HepG2 (cell line): ENCODE data around the gene CPLANE2. TPM values are rescaled to one million over a fixed set of nuclear protein-coding genes. Genes with fewer than 3 reads are reported as not detected.

Source experiments
- CCAR2 ChIP-seq: fragments of 200-400 bp; formaldehyde crosslinking; optimal IDR thresholded peaks from 2 replicates; pipeline ENCODE3; 2018; ENCODE audit warnings: low read depth, mild to moderate bottlenecking, low read length, moderate library complexity
- GATAD2A ChIP-seq: IDR thresholded peaks from 2 replicates; pipeline ENCODE4 v1.6.1; 2016
- GLI4 ChIP-seq: sonication (generic); formaldehyde crosslinking; IDR thresholded peaks from 2 replicates; pipeline ENCODE4 v1.5.1; 2020; ENCODE audit warnings: missing genetic modification reagents, mild to moderate bottlenecking, moderate library complexity, borderline replicate concordance
- HDAC1 ChIP-seq: sonication (generic); formaldehyde crosslinking; IDR thresholded peaks from 2 replicates; pipeline ENCODE4 v1.5.1; 2020; ENCODE audit warnings: mild to moderate bottlenecking, missing genetic modification reagents
- HDAC6 ChIP-seq: fragments of 200-600 bp; sonication (generic); IDR thresholded peaks from 2 replicates; pipeline ENCODE4 v1.7.0; 2017; ENCODE audit warnings: mild to moderate bottlenecking, antibody characterized with exemption, low read length, low read depth
- HOXA9 ChIP-seq: sonication (generic); formaldehyde crosslinking; IDR thresholded peaks from 2 replicates; pipeline ENCODE4 v1.8.1; 2022; ENCODE audit warnings: missing genetic modification reagents, mild to moderate bottlenecking, moderate library complexity, borderline replicate concordance
- RFXAP ChIP-seq: sonication (generic); formaldehyde crosslinking; IDR thresholded peaks from 2 replicates; pipeline ENCODE4 v1.4.0; 2020; ENCODE audit warnings: missing genetic modification reagents, borderline replicate concordance
- SMAD1 ChIP-seq: sonication (generic); formaldehyde crosslinking; IDR thresholded peaks from 2 replicates; pipeline ENCODE4 v1.4.0; 2020; ENCODE audit warnings: missing genetic modification reagents, low read depth, mild to moderate bottlenecking, borderline replicate concordance
- SNAPC2 ChIP-seq: sonication (generic); formaldehyde crosslinking; IDR thresholded peaks from 2 replicates; pipeline ENCODE4 v1.8.1; 2022; ENCODE audit warnings: mild to moderate bottlenecking, missing genetic modification reagents
- SRF ChIP-seq: IDR thresholded peaks from 2 replicates; pipeline ENCODE4 v1.6.1; 2011; ENCODE audit warnings: mild to moderate bottlenecking, low read depth, low read length, moderate library complexity
- SRSF1 ChIP-seq: fragments of 200-400 bp; formaldehyde crosslinking; optimal IDR thresholded peaks from 2 replicates; pipeline ENCODE3; 2017; ENCODE audit warnings: mild to moderate bottlenecking, low read depth, low read length, moderate library complexity
- ZFP36 ChIP-seq: fragments of 150-350 bp; IDR thresholded peaks from 2 replicates; pipeline ENCODE4 v1.6.1; 2018; ENCODE audit warnings: borderline replicate concordance, low read length, low read depth; ENCODE audit not compliant: partially characterized antibody
- ZNF615 ChIP-seq: sonication (generic); formaldehyde crosslinking; IDR thresholded peaks from 2 replicates; pipeline ENCODE4 v1.5.0; 2020; ENCODE audit warnings: mild to moderate bottlenecking, missing genetic modification reagents, borderline replicate concordance
- ZNF660 ChIP-seq: sonication (generic); formaldehyde crosslinking; IDR thresholded peaks from 2 replicates; pipeline ENCODE4 v1.5.1; 2020; ENCODE audit warnings: mild to moderate bottlenecking, low read depth, missing genetic modification reagents, borderline replicate concordance
- ZNF766 ChIP-seq: sonication (generic); formaldehyde crosslinking; IDR thresholded peaks from 2 replicates; pipeline ENCODE4 v1.5.0; 2020; ENCODE audit warnings: missing genetic modification reagents, borderline replicate concordance
- polyA plus RNA-seq, 8 experiments: library from polyadenylated mRNA; depleted of rRNA in 3 of 8; stranded (reverse) in 7 of 8; unstranded in 1 of 8; fragments of >200 nt; fragmentation: Illumina TruSeq in 4 of 8; extraction: Trizol in 4 of 8; gene quantifications; 2 replicates each; pipeline versions ENCODE4 v1.2.1 to v1.2.3, GENCODE V29; 2011 to 2016; ENCODE audit warnings: low read depth in 4 of 8, missing spikeins in 1 of 8, mixed read lengths in 1 of 8; ENCODE audit not compliant: insufficient read depth in 1 of 8
- total RNA-seq, 5 experiments: library from RNA; depleted of rRNA; stranded (reverse); fragments of >200 nt; fragmentation: Illumina TruSeq; extraction: Trizol; gene quantifications; 2 replicates each; pipeline ENCODE4 v1.2.3, GENCODE V29; 2016; ENCODE audit warnings: low read depth in 1 of 5
- TF ChIP-seq, protein P1 (sequence below): sonication (generic); formaldehyde crosslinking; IDR thresholded peaks from 2 replicates; pipeline ENCODE4 v1.8.0; 2022; ENCODE audit warnings: missing genetic modification reagents, mild to moderate bottlenecking, moderate library complexity, borderline replicate concordance
- TF ChIP-seq, protein P2 (sequence below): sonication (generic); formaldehyde crosslinking; IDR thresholded peaks from 2 replicates; pipeline ENCODE4 v1.4.0; 2020; ENCODE audit warnings: mild to moderate bottlenecking, missing genetic modification reagents
- TF ChIP-seq, protein P3 (sequence below), 2 experiments: sonication (generic) in 1 of 2; formaldehyde crosslinking in 1 of 2; IDR thresholded peaks; 2 replicates each; pipeline versions ENCODE4 v1.4.0 to v1.6.1; 2016 to 2020; ENCODE audit warnings: borderline replicate concordance in 1 of 2, low read depth in 1 of 2, mild to moderate bottlenecking in 1 of 2, missing genetic modification reagents in 1 of 2
- TF ChIP-seq, protein P4 (sequence below): sonication (generic); formaldehyde crosslinking; IDR thresholded peaks from 2 replicates; pipeline ENCODE4 v1.5.0; 2020; ENCODE audit warnings: mild to moderate bottlenecking, missing genetic modification reagents

Gene CPLANE2
- total and polyA plus RNA-seq, 2 of the 13 experiments (the other 11 are each of a cell fraction or from before 2014, with no cell fraction given), result 0.29 to 1.6 TPM

DNA sequence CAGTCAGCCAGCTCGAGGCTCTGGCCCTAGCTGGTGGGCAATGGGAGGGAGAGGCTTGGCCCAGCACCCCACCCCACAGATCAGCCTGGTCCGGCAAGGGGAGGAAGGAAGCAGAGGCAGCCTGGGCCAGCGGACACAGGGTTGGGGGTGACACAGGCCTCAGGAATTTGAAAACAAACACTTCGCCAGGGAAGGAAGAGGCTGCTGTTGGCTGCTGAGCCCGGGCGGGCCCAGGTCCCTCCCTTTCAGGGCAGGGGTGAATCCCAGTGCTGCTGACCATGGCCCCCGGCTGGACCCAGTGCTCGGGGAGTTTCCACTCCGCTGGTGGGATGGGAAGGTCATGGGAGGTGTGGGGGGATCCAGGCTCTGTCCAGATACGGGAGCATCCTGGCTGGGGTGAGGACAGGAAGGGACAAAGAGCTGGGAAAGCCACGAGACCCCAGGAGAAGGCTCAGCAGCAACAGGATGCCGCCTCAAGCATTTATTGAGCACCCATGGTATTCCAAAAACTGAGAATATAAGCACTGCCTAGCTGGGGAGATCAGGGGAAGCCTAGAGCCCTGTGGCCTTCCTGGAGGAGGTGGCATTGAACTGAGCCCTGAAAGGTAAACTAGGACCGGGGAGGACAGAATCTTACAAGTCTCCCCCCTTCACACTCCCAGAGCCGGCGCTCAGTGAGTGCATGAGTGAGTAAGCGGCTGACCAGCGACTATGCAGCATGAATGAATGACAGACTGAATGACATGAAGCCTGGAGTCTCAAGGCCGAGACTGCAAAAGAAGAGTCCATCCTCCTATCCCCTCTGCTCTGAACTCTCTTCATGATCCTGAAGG, 54.9 kb downstream of the CPLANE2 start (continued):
- TF ChIP-seq, protein P1, sequence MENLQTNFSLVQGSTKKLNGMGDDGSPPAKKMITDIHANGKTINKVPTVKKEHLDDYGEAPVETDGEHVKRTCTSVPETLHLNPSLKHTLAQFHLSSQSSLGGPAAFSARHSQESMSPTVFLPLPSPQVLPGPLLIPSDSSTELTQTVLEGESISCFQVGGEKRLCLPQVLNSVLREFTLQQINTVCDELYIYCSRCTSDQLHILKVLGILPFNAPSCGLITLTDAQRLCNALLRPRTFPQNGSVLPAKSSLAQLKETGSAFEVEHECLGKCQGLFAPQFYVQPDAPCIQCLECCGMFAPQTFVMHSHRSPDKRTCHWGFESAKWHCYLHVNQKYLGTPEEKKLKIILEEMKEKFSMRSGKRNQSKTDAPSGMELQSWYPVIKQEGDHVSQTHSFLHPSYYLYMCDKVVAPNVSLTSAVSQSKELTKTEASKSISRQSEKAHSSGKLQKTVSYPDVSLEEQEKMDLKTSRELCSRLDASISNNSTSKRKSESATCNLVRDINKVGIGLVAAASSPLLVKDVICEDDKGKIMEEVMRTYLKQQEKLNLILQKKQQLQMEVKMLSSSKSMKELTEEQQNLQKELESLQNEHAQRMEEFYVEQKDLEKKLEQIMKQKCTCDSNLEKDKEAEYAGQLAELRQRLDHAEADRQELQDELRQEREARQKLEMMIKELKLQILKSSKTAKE (CRISPR knock-in tag), result no peak
- TF ChIP-seq HDAC1 (CRISPR knock-in tag) (peak; percentile 73; the same call in 1 of the 2 replicates), GATAD2A (peak; percentile 87), HOXA9 (CRISPR knock-in tag) (no peak), SRSF1 (no peak), CCAR2 (no peak), ZNF660 (no peak), ZFP36 (peak; percentile 11), HDAC6 (no peak), ZNF766 (no peak), SMAD1 (CRISPR knock-in tag) (no peak), SRF (no peak), GLI4 (CRISPR knock-in tag) (no peak), RFXAP (CRISPR knock-in tag) (peak; percentile 38; the same call in 1 of the 2 replicates), SNAPC2 (CRISPR knock-in tag) (no peak), ZNF615 (CRISPR knock-in tag) (no peak)
- TF ChIP-seq, protein P2, sequence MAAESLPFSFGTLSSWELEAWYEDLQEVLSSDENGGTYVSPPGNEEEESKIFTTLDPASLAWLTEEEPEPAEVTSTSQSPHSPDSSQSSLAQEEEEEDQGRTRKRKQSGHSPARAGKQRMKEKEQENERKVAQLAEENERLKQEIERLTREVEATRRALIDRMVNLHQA, result no peak
- TF ChIP-seq, protein P3, sequence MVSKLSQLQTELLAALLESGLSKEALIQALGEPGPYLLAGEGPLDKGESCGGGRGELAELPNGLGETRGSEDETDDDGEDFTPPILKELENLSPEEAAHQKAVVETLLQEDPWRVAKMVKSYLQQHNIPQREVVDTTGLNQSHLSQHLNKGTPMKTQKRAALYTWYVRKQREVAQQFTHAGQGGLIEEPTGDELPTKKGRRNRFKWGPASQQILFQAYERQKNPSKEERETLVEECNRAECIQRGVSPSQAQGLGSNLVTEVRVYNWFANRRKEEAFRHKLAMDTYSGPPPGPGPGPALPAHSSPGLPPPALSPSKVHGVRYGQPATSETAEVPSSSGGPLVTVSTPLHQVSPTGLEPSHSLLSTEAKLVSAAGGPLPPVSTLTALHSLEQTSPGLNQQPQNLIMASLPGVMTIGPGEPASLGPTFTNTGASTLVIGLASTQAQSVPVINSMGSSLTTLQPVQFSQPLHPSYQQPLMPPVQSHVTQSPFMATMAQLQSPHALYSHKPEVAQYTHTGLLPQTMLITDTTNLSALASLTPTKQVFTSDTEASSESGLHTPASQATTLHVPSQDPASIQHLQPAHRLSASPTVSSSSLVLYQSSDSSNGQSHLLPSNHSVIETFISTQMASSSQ (IDR thresholded peaks at IDR 0.05; ENCODE audit: low read depth), result peak; percentile 34; the same call in 1 of the 2 replicates
- TF ChIP-seq, protein P3 (CRISPR knock-in tag; IDR thresholded peaks at IDR 0.05; ENCODE audit: borderline replicate concordance), result peak; percentile 64; the same call in 1 of the 2 replicates
- TF ChIP-seq, protein P4, sequence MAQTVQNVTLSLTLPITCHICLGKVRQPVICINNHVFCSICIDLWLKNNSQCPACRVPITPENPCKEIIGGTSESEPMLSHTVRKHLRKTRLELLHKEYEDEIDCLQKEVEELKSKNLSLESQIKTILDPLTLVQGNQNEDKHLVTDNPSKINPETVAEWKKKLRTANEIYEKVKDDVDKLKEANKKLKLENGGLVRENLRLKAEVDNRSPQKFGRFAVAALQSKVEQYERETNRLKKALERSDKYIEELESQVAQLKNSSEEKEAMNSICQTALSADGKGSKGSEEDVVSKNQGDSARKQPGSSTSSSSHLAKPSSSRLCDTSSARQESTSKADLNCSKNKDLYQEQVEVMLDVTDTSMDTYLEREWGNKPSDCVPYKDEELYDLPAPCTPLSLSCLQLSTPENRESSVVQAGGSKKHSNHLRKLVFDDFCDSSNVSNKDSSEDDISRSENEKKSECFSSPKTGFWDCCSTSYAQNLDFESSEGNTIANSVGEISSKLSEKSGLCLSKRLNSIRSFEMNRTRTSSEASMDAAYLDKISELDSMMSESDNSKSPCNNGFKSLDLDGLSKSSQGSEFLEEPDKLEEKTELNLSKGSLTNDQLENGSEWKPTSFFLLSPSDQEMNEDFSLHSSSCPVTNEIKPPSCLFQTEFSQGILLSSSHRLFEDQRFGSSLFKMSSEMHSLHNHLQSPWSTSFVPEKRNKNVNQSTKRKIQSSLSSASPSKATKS (CRISPR knock-in tag), result no peak
